ENCODE measurements around the gene NUFIP2.
"Not testable (repeated sequence)": the region's sequence is repeated elsewhere in the genome, so short reads cannot be mapped to it uniquely, and the experiment has no call there.

NUFIP2 gene

DNA sequence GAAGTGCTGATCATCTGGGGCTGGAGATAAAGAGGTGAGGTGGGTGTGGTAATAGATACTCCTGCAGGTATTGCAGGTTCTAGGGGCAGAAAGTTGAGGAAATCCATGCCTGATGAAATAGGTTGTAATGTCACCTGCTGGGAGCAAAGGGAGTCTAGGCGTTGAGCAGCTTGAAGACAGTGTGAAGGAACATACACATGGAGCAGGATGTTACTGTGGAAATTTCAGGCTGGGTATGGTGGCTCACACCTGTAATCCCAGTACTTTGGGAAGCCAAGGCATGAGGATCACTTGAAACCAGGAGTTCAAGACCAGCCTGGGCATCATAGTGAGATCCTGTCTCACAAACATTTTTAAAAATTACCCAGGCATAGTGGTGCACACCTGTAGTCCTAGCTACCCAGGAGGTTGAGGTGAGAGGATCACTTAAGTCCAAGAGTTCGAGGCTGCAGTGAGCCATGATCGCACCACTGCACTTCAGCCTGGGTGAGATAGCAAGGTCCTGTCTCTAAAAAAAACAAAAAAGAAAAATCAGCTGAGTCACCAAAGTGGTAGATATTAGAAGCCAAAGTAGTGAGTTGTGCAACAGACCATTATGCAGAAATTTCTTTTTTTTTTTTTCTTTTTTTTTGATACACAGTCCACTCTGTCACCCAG is 56.3 kb downstream of the NUFIP2 start:
- TF ChIP-seq, protein P1, sequence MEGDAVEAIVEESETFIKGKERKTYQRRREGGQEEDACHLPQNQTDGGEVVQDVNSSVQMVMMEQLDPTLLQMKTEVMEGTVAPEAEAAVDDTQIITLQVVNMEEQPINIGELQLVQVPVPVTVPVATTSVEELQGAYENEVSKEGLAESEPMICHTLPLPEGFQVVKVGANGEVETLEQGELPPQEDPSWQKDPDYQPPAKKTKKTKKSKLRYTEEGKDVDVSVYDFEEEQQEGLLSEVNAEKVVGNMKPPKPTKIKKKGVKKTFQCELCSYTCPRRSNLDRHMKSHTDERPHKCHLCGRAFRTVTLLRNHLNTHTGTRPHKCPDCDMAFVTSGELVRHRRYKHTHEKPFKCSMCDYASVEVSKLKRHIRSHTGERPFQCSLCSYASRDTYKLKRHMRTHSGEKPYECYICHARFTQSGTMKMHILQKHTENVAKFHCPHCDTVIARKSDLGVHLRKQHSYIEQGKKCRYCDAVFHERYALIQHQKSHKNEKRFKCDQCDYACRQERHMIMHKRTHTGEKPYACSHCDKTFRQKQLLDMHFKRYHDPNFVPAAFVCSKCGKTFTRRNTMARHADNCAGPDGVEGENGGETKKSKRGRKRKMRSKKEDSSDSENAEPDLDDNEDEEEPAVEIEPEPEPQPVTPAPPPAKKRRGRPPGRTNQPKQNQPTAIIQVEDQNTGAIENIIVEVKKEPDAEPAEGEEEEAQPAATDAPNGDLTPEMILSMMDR (IDR thresholded peaks at IDR 0.05; ENCODE audit: extremely low read depth, missing control alignments) = no peak
- no peak for DNase-seq (ENCODE audit: low spot score)

- TF ChIP-seq, protein P1 (IDR thresholded peaks at IDR 0.05; ENCODE audit: extremely low read depth, missing control alignments) = no peak
- DNase-seq (ENCODE audit: low spot score) = no peak
These were observed 58.0 kb downstream of the NUFIP2 start for GRCh38 chr17:29235904-29236303.

- not testable (repeated sequence) for DNase-seq (ENCODE audit: low spot score)
These were observed 59.0 kb downstream of the NUFIP2 start for GRCh38 chr17:29234972-29235371.

- TF ChIP-seq, protein P1 (IDR thresholded peaks at IDR 0.05; ENCODE audit: extremely low read depth, missing control alignments) = no peak
These were observed 60.6 kb downstream of the NUFIP2 start for GRCh38 chr17:29233301-29233700.

GRCh38 chr17:29225396-29225795 is 68.6 kb downstream of the NUFIP2 start:
- TF ChIP-seq, protein P1 (IDR thresholded peaks at IDR 0.05; ENCODE audit: extremely low read depth, missing control alignments) = no peak
- DNase-seq (ENCODE audit: low spot score) = no peak

More at GRCh38 chr17:29233301-29233700, 60.6 kb downstream of the NUFIP2 start:
- DNase-seq (ENCODE audit: low spot score) = no peak

DNA sequence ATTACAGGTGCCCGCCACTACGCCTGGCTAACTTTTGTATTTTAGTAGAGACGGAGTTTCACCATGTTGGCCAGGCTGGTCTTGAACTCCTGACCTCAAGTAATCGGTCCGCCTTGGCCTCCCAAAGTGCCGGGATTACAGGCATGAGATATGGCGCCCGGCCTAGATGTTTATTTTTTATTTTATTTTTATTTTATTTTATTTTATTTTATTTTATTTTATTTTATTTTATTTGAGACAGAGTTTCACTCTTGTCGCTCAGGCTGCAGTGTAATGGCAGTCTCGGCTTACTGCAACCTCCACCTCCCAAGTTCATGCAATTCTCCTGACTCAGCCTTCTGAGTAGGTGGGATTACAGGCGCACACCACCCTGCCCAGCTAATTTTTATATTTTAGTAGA is 72.6 kb downstream of the NUFIP2 start:
- not testable (repeated sequence) for DNase-seq (ENCODE audit: low spot score)

DNA sequence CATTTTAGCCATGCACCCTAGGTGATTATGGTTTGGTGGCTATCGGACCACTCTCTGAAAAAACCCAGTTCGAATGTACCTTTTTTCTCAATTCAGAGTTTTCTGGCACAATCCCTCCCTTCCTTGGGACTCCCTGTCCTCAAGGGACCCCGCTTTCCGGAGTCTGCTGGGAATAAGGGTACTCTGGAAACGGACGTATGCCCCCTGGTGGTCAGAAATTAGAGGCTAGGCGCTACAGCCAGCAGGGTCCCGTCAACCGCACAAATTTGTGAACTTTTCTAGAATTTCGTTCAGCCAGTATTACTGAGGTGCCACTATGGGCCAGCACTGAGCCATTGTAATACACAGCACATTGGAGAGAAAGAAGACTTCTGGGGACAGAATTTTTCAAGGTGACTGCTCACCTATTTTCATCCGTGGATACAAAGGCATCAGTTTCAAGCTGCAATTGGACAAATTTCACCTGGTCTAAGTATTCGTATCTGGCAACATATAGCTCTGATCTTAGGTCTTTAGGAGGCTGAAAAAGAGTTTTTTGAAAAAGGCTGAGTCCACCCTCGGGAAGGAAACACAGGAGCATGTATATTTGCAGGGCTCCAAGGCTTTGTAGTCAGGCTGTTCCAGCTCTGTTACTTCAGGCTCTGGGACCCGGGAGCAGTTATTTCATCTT is 74.4 kb downstream of the NUFIP2 start:
- TF ChIP-seq, protein P1 (IDR thresholded peaks at IDR 0.05; ENCODE audit: extremely low read depth, missing control alignments) = peak; percentile 66
- peak; percentile 79 for DNase-seq (ENCODE audit: low spot score)

DNA sequence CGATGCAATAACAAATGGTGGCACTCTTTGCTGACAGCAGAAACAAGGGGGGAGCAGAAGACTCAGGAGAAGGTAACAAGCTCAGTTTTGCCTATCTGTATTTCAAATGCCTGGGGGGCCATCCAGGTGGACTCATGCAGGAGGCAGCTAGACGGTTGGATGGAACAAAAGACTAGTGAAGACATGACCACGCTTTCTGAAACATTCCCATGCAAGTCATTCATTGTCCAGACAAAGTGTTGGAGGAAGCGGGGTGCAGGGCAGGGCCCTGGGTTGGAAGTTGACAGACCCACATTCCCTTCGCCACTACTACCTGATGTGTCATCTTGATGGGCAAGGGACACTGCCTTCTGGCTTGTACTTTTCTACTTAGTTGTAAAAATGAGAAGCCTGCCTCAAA is 77.1 kb downstream of the NUFIP2 start:
- TF ChIP-seq, protein P1 (IDR thresholded peaks at IDR 0.05; ENCODE audit: extremely low read depth, missing control alignments) = no peak
- DNase-seq (ENCODE audit: low spot score) = no peak

Data from GM20000 (cell line).